ENCODE results near the gene C10orf120. TPM values are rescaled to one million over a fixed set of nuclear protein-coding genes. Genes with fewer than 3 reads are reported as not detected.

C10orf120 gene
- total and polyA plus RNA-seq, 2 donors (not counting 1 experiment from before 2014, with no cell fraction given), result not detected

DNA sequence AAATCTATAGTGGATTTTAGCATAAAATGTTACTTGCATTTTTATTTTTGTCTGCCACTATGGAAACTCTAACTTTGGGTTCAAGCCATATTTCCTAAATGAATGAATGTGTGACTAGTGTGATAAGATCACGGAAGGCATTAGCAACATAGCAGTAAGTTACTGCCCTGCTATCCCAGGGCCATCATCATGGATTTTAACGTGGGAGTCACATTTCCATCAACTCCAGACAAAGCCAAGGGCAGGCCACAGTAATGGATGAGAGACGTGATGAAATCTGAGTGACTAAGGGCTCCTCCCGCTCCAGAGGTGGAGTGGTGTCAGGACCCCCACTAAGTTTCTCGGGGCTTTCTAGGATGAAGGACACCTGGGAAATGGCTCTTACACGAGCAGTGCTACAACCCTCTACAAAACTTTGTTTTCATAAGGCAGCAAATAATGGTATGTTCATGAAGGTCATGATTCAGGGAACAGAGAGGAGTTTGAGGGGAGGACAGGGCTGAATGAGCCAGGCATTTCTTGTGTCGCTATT, 34.3 kb downstream of the C10orf120 start:
- no peak overlapping the region for H3K27ac Mint-ChIP-seq
- Histone ChIP-seq H3K4me3 (ENCODE audit: control extremely low read depth in 1 of 5, extremely low read depth in 1 of 5, insufficient read depth in 1 of 5, low read depth in 2 of 5, low read length in 4 of 5) (no peak overlapping the region), H3K9ac (ENCODE audit: low read length) (no peak overlapping the region), H3K27ac (ENCODE audit: low read length in 2 of 2) (no peak overlapping the region), H3K36me3 (replicated peaks in 1 of 2; ENCODE audit: control extremely low read depth in 1 of 2, control insufficient read depth in 1 of 2, extremely low read depth in 1 of 2, insufficient read depth in 2 of 2, low read length in 1 of 2) (no peaks in the 10 kb centered on the region), H3K4me1 (ENCODE audit: control insufficient read depth in 2 of 2, insufficient read depth in 2 of 2, low read length in 2 of 2) (no peaks in the 10 kb centered on the region), H3K9me3 (ENCODE audit: control extremely low read depth in 1 of 3, control insufficient read depth in 2 of 3, insufficient read depth in 1 of 3, low read length in 2 of 3) (no peaks in the 10 kb centered on the region), H3K4me2 (replicated peaks; ENCODE audit: low read depth, low read length, poor library complexity, severe bottlenecking) (no peak overlapping the region), H3K79me2 (ENCODE audit: control insufficient read depth, insufficient read depth, low read length) (no peaks in the 10 kb centered on the region), H4K20me1 (ENCODE audit: control insufficient read depth, insufficient read depth, low read length, poor library complexity, severe bottlenecking) (no peaks in the 10 kb centered on the region), H2AFZ (ENCODE audit: insufficient read depth, low read depth, low read length, poor library complexity, severe bottlenecking) (no peak overlapping the region), H3K27me3 (replicated peaks in 1 of 4; ENCODE audit: control extremely low read depth in 1 of 4, control insufficient read depth in 3 of 4, insufficient read depth in 4 of 4, low read length in 3 of 4) (no peaks in the 10 kb centered on the region)
- H3K9me3 Mint-ChIP-seq (ENCODE audit: insufficient read depth), result no peaks in the 10 kb centered on the region
- H3K4me1 Mint-ChIP-seq, result no peaks in the 10 kb centered on the region
- TF ChIP-seq EZH2 (IDR thresholded peaks at IDR 0.05; ENCODE audit: borderline replicate concordance, insufficient read depth, low read depth, low read length, poor library complexity, severe bottlenecking) (no peak), CTCF (IDR thresholded peaks at IDR 0.05) (no peak)
- ChIA-PET POLR2A (no interaction called here), CTCF (no interaction called here)
- H3K4me3 Mint-ChIP-seq, result no peak overlapping the region
- ATAC-seq (ENCODE audit: low read depth), result no peak
- intact Hi-C loops (cut with micrococcal nuclease), result no loop called here
- DNase-seq, result no peak
- WGBS (ENCODE audit: insufficient coverage), result 100% methylated on average over 1 of the region's 7 CpGs
- peaks cover 18% of the 10 kb centered on the region for H3K27me3 Mint-ChIP-seq

GRCh38 chr10:122664501-122664900, 35.1 kb downstream of the C10orf120 start:
- no peak overlapping the region for H3K4me3 ChIP-seq (ENCODE audit: control extremely low read depth in 1 of 5, extremely low read depth in 1 of 5, insufficient read depth in 1 of 5, low read depth in 2 of 5, low read length in 4 of 5)
- H3K4me1 Mint-ChIP-seq, result no peaks in the 10 kb centered on the region
- H3K9me3 Mint-ChIP-seq (ENCODE audit: insufficient read depth), result no peaks in the 10 kb centered on the region
- H3K27ac Mint-ChIP-seq, result no peak overlapping the region
- no peak overlapping the region for H3K27ac ChIP-seq (ENCODE audit: low read length in 2 of 2)
- no peak overlapping the region for H3K4me2 ChIP-seq (replicated peaks; ENCODE audit: low read depth, low read length, poor library complexity, severe bottlenecking)
- no peaks in the 10 kb centered on the region for H3K9me3 ChIP-seq (ENCODE audit: control extremely low read depth in 1 of 3, control insufficient read depth in 2 of 3, insufficient read depth in 1 of 3, low read length in 2 of 3)
- H3K27me3 ChIP-seq (replicated peaks in 1 of 4; ENCODE audit: control extremely low read depth in 1 of 4, control insufficient read depth in 3 of 4, insufficient read depth in 4 of 4, low read length in 3 of 4), result no peaks in the 10 kb centered on the region
- H3K79me2 ChIP-seq (ENCODE audit: control insufficient read depth, insufficient read depth, low read length), result no peaks in the 10 kb centered on the region
- no peak for ATAC-seq (ENCODE audit: low read depth)
- H3K4me1 ChIP-seq (ENCODE audit: control insufficient read depth in 2 of 2, insufficient read depth in 2 of 2, low read length in 2 of 2), result no peaks in the 10 kb centered on the region
- POLR2A ChIA-PET, result no interaction called here
- DNase-seq, result no peak
- no peak overlapping the region for H3K9ac ChIP-seq (ENCODE audit: low read length)
- no peaks in the 10 kb centered on the region for H4K20me1 ChIP-seq (ENCODE audit: control insufficient read depth, insufficient read depth, low read length, poor library complexity, severe bottlenecking)
- CTCF ChIA-PET, result interaction anchor here (1.5 kb wide), 1 partner anchor 10 kb away, joined by 3 read pairs; no protein-coding TSS in a partner anchor
- TF ChIP-seq EZH2 (IDR thresholded peaks at IDR 0.05; ENCODE audit: borderline replicate concordance, insufficient read depth, low read depth, low read length, poor library complexity, severe bottlenecking), result no peak
- no peak for TF ChIP-seq CTCF (IDR thresholded peaks at IDR 0.05)
- WGBS (ENCODE audit: insufficient coverage), result 78% methylated on average over 7 of the region's 8 CpGs
- peaks cover 22% of the 10 kb centered on the region for H3K27me3 Mint-ChIP-seq
- intact Hi-C loops (cut with micrococcal nuclease), result no loop called here
- no peaks in the 10 kb centered on the region for H3K36me3 ChIP-seq (replicated peaks in 1 of 2; ENCODE audit: control extremely low read depth in 1 of 2, control insufficient read depth in 1 of 2, extremely low read depth in 1 of 2, insufficient read depth in 2 of 2, low read length in 1 of 2)
- H2AFZ ChIP-seq (ENCODE audit: insufficient read depth, low read depth, low read length, poor library complexity, severe bottlenecking), result no peak overlapping the region
- H3K4me3 Mint-ChIP-seq, result no peak overlapping the region
